Prostate gland (tissue), 1 donor: ENCODE data around the gene UNC50.

Experiments
- POLR2A ChIP-seq: fragments of 450-650 bp; IDR thresholded peaks from one replicate; pipeline ENCODE4 v1.6.1; 2016; ENCODE audit warnings: antibody characterized with exemption, mild to moderate bottlenecking
- POLR2AphosphoS5 ChIP-seq: sonication (generic); formaldehyde crosslinking; IDR thresholded peaks from one replicate; pipeline ENCODE4 v1.6.1; 2017; ENCODE audit warnings: antibody characterized with exemption

DNA sequence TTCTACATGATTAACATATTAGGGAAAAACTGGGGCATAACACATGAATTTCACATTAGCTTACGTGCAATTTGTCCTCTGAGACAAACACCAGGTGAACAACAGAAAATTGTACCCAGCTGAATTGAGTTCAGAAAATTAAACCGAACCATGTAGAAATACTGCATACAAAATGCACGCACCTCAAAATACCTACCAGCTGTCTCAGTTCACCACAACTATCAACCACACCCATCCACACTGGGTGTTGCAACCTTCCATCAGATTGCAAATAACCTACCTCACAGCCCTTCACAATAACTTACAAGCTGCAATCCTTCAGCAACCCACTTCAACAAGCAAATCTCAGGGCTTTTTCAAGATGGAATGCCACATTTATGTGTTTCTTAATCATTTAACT lies 55.9 kb downstream of the UNC50 start:
- no peak for TF ChIP-seq POLR2A
- TF ChIP-seq POLR2AphosphoS5: no peak
